ENCODE measurements around the gene PROX1. TPM values are rescaled to one million over a fixed set of nuclear protein-coding genes. Genes with fewer than 3 reads are reported as not detected.

PROX1 gene
- total RNA-seq, 1 donor from 2014 or later, result 63.2 TPM

GRCh38 chr1:213972141-213972540 lies 15.6 kb upstream of the PROX1 start:
- Mint-ChIP-seq H3K9me3 (ENCODE audit: low read depth) (no peaks in the 10 kb centered on the region), H3K36me3 (ENCODE audit: insufficient read depth) (no peaks in the 10 kb centered on the region), H3K4me1 (ENCODE audit: low read depth) (peaks cover 27% of the 10 kb centered on the region), H3K27ac (no peak overlapping the region), H3K4me3 (ENCODE audit: low read depth) (no peak overlapping the region), H3K27me3 (no peaks in the 10 kb centered on the region)
- TF ChIP-seq CTCF (IDR thresholded peaks at IDR 0.05; ENCODE audit: unreplicated experiment), result no peak
- DNase-seq (ENCODE audit: low spot score, unreplicated experiment), result no peak

DNA sequence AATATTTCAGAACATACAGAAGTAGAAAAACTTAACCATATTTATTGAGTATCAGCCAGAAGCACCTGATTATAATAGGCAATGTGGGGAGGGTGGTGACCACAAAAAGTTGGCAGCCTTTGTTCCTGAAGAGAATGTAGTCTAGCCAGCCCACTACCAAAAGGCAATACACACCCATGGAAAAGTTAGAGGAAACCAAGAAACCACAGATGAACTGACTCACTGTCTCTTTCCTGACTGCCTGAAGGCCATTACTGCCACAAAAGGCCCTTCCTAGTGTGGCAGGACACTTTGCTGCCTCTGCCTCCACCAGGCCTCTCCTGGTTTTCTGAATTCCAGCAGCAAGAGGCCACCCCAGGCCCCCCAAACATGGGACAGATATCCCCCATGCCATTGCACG lies 14.6 kb upstream of the PROX1 start:
- H3K27ac Mint-ChIP-seq, result no peak overlapping the region
- peaks cover 5% of the 10 kb centered on the region for H3K27me3 Mint-ChIP-seq
- H3K36me3 Mint-ChIP-seq (ENCODE audit: insufficient read depth), result no peaks in the 10 kb centered on the region
- H3K4me3 Mint-ChIP-seq (ENCODE audit: low read depth), result no peak overlapping the region
- H3K4me1 Mint-ChIP-seq (ENCODE audit: low read depth), result peaks cover 37% of the 10 kb centered on the region
- no peaks in the 10 kb centered on the region for H3K9me3 Mint-ChIP-seq (ENCODE audit: low read depth)
- no peak for DNase-seq (ENCODE audit: low spot score, unreplicated experiment)
- TF ChIP-seq CTCF (IDR thresholded peaks at IDR 0.05; ENCODE audit: unreplicated experiment), result no peak

DNA sequence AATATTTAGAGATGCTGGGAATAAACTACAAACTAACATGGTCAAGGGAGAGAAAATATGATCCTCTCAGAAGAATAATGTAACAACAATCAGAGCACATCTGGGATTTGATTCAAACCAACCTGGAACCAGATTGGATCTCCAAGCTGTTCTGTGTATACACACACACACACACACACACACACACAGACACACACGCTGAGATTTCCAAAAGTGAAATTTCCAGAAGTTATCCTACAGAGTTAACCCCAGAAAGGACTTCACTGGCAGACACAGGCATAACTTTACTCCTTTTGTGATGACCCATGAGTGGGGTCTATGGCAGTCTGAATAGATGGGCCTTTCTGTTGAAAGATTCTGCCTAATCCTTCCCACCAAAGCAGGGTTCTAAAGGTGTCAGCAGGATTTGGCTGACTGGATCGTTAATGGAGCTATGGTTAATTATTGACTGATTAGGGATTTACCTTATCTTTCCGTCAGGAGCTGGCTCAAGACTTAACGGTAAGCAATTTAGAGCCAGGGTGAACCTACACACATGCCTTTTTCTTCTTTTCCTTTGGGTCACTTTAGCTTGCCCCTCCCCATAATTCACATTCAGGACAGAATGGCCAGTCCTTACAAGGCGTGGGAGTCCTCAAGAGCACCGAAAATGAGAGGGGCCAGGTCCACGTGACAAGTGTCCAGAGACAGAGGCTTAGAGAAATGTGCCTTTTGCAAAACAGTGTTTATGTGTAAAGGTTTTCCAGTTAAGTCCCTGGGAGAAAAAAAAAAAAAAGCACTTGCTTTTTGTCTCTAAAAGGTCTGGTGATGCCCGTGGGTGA lies 10.9 kb upstream of the PROX1 start:
- Mint-ChIP-seq H3K36me3 (ENCODE audit: insufficient read depth) (no peaks in the 10 kb centered on the region), H3K9me3 (ENCODE audit: low read depth) (no peaks in the 10 kb centered on the region), H3K4me1 (ENCODE audit: low read depth) (peaks cover 48% of the 10 kb centered on the region), H3K4me3 (ENCODE audit: low read depth) (peak overlapping the region; percentile 21), H3K27ac (peak overlapping the region; percentile 90), H3K27me3 (peaks cover 28% of the 10 kb centered on the region)
- no peak for DNase-seq (ENCODE audit: low spot score, unreplicated experiment)
- no peak for TF ChIP-seq CTCF (IDR thresholded peaks at IDR 0.05; ENCODE audit: unreplicated experiment)

DNA sequence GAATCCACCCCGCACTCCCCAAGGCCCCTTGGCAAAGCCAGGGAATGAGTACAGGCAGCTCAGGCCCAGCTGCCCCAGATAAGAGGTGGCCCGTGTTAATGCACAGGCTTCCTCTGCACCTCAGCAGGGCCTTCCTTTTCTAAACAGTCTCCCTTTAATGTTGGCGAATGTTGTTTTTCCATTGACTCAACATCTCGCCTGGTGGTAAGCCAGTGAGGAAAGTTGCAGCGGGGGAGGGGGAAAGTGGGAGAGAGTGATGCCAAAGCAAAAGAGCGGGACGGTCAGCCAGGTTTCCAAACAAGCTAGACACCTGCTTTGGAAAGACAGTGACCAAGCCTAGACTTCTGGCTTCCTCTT lies 10.3 kb upstream of the PROX1 start:
- Mint-ChIP-seq H3K36me3 (ENCODE audit: insufficient read depth) (no peaks in the 10 kb centered on the region), H3K4me1 (ENCODE audit: low read depth) (peaks cover 50% of the 10 kb centered on the region), H3K27me3 (peaks cover 33% of the 10 kb centered on the region), H3K9me3 (ENCODE audit: low read depth) (no peaks in the 10 kb centered on the region), H3K27ac (peak overlapping the region; percentile 75), H3K4me3 (ENCODE audit: low read depth) (no peak overlapping the region)
- no peak for TF ChIP-seq CTCF (IDR thresholded peaks at IDR 0.05; ENCODE audit: unreplicated experiment)
- no peak for DNase-seq (ENCODE audit: low spot score, unreplicated experiment)

DNA sequence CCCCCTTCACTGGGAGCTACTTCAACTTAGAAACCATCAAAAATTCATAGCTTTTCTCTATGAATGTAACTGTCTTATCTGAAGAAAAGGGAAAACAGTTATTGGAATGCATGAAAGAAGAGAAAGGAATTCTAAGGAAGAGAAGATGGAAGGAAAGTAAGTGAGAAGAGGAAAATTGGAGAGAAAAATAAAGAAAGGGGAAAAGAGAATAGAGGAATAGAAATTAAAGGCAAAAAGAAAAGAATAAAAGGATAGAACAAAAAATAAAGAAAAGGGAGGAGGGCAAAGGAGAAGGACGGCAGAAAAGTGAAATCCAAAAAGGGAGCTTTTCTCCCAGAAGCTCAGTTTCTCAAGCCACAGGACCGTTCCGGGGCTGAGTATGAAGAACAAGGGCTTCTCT lies 9.9 kb upstream of the PROX1 start:
- DNase-seq (ENCODE audit: low spot score, unreplicated experiment), result no peak
- peak overlapping the region; percentile 5 for H3K4me3 Mint-ChIP-seq (ENCODE audit: low read depth)
- H3K36me3 Mint-ChIP-seq (ENCODE audit: insufficient read depth), result no peaks in the 10 kb centered on the region
- no peaks in the 10 kb centered on the region for H3K9me3 Mint-ChIP-seq (ENCODE audit: low read depth)
- H3K27ac Mint-ChIP-seq, result peak overlapping the region; percentile 43
- peaks cover 50% of the 10 kb centered on the region for H3K4me1 Mint-ChIP-seq (ENCODE audit: low read depth)
- no peak for TF ChIP-seq CTCF (IDR thresholded peaks at IDR 0.05; ENCODE audit: unreplicated experiment)
- H3K27me3 Mint-ChIP-seq, result peaks cover 33% of the 10 kb centered on the region

Measured in progenitor cell of endocrine pancreas (in vitro differentiated cells).